ENCODE results near the gene CFTR.

DNA sequence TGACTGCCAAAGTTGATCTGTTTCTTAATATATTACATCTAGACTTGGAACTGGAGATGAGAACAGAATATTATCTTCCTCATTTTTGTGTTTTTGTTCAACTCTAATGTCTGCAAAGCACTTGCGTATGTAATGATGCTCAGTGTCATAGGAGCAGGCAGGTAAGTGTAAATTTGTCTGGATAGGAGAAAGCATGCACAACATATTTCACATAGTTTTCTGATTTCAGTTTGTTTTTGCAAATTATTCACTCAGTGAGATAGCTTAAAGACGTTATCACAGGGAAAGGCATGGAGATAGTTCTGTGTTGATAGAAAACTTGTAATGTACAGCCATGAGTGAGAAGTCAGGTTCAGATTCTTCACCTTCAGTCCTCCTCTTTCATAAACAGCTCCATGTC, 84.8 kb downstream of the CFTR start:
- no peak for TF ChIP-seq POLR2A (IDR thresholded peaks at IDR 0.05)
- TF ChIP-seq, protein P1, sequence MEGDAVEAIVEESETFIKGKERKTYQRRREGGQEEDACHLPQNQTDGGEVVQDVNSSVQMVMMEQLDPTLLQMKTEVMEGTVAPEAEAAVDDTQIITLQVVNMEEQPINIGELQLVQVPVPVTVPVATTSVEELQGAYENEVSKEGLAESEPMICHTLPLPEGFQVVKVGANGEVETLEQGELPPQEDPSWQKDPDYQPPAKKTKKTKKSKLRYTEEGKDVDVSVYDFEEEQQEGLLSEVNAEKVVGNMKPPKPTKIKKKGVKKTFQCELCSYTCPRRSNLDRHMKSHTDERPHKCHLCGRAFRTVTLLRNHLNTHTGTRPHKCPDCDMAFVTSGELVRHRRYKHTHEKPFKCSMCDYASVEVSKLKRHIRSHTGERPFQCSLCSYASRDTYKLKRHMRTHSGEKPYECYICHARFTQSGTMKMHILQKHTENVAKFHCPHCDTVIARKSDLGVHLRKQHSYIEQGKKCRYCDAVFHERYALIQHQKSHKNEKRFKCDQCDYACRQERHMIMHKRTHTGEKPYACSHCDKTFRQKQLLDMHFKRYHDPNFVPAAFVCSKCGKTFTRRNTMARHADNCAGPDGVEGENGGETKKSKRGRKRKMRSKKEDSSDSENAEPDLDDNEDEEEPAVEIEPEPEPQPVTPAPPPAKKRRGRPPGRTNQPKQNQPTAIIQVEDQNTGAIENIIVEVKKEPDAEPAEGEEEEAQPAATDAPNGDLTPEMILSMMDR (IDR thresholded peaks at IDR 0.05), result no peak
